NCI-H1694 treated with DMSO at 0.1 percent for 48 hours (cell line): ENCODE data around the gene BCORL1.

Experiments used
- DNase-seq: peaks from one replicate; lab custom pipeline; 2025; lab: John Stamatoyannopoulos, UW

The BCORL1 gene

GRCh38 chrX:130014356-130014755 is 31.9 kb downstream of the BCORL1 start:
- DNase-seq: no peak

DNA sequence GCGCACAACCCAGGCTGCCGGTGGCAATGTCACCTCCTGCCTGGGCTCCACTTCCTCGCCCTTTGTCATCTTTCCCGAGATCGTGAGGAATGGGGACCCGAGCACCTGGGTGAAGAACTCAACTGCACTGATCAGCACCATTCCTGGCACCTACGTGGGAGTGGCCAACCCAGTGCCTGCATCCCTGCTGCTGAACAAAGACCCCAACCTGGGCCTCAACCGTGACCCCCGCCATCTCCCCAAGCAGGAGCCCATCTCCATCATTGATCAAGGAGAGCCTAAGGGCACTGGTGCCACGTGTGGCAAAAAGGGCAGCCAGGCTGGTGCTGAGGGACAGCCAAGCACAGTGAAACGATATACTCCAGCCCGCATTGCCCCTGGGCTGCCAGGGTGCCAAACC is 32.3 kb downstream of the BCORL1 start:
- no peak for DNase-seq

DNA sequence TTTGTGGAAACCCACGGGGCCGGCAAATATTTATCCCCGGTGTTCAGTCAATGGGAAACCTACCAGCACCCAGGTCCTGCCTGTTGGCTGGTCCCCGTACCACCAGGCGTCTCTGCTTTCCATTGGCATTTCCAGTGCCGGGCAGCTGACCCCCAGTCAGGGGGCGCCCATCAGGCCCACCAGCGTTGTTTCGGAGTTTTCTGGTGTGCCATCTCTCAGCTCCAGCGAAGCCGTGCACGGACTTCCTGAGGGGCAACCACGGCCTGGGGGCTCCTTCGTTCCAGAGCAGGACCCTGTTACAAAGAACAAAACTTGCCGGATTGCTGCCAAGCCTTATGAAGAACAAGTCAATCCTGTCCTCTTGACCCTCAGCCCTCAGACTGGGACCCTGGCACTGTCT is 32.7 kb downstream of the BCORL1 start:
- DNase-seq: no peak

DNA sequence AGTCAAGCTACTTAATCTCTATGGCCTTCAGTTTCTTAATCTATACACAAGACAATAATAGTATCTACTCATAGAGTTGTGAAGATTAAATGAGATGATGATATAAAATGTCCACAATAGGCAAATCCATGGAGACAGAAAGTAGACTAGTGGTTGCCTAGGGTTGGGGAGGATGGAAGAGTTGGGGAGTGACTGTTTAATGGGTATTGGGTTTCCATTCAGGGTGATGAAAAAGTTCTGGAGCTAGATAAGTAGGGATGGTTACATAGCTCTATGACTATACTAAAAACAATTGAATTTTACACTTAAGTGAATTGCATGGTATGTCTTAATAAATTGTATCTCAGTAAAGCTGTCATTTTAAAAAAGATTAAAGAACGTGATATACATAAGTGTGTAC is 35.7 kb downstream of the BCORL1 start:
- DNase-seq: no peak

DNA sequence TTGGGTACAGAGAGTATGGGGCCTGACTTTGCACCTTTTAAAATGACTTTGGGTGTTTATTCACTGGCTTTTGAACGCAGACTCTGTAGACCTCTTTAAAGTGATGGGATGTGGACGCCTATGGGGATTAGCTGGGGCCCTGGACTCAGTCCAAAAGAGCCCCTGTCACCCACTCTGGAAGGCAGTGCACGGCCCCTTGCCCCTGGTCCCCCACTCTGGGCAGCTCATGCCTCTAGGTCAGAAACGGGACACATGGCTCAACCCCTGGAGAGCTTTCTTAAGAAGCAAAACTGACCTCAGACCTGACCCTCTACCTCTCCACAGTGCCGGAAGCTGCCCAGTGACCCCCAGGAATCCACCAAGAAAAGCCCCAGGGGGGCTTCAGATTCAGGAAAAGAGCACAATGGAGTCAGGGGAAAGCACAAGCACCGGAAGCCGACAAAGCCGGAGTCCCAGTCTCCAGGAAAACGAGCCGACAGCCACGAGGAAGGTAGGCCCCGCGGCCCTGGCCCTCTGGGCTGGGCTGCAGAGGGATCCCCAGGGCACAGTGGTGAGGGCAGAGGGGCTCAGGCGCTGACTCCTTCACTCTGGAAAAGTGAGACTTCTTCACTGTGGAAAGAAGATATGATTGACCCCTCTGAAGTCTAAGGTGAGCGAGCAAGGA is 38.4 kb downstream of the BCORL1 start:
- DNase-seq: no peak

GRCh38 chrX:130024127-130024526 is 41.7 kb downstream of the BCORL1 start:
- DNase-seq: no peak

GRCh38 chrX:130025256-130025655 is 42.8 kb downstream of the BCORL1 start:
- DNase-seq: no peak

- DNase-seq: no peak
These were observed 45.1 kb downstream of the BCORL1 start for GRCh38 chrX:130027569-130027968.

DNA sequence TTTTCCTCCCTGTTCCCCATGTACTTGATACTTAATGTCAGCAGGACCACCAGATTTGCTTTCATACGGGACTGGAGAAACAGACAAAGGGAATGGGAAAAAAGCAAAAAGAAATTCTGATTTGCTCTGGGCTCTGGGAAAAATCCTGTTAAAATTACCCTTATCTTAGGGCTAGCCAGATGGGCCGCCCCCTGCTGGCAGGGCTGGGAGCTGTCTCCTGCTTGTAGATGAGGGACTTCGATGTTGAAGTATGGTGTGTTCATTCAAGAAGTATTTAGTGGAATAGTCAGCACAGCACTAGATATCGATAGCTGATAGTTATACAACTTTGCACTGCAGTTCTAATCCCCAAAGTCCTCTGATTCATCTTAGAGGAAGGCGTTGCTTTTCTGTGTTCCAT is 45.8 kb downstream of the BCORL1 start:
- DNase-seq: no peak

DNA sequence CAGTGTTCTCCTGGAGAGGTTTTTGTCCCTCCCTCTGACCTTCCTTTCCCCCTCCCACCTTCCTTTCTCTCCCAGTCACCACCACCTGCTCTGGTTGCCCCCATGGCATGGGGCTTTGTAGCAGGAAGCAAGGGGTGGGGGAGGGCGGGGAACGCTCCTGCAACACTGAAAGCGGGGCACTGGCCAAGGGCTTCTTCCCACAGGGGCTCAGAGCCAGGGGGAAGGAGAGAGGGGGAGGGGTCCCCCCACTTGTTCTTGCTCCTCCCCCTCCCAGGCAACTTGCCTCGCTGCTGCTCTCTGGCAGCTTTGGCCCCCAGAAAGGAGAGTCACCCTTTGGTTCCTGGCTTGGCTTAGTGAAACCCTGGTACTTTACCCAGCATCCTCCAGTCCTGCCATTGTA is 48.4 kb downstream of the BCORL1 start:
- no peak for DNase-seq

GRCh38 chrX:130032552-130032951 is 50.1 kb downstream of the BCORL1 start:
- DNase-seq: no peak

DNA sequence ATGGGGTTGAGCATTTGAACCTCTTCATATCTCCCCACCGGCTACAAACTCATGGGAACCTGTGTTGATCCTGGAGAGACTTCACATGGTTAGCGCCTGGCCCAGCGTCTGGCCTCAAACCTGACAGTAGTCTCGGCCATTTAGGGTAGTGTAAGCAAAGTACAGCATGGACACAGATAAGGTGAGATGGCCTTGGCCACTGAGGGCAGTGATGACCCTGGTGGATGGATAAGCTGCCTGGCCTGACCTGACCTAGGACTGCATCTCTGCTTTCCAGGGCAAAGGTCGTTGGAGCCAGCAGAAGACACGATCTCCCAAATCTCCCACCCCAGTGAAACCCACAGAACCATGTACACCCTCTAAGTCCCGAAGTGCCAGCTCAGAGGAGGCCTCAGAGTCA is 51.7 kb downstream of the BCORL1 start:
- no peak for DNase-seq

DNA sequence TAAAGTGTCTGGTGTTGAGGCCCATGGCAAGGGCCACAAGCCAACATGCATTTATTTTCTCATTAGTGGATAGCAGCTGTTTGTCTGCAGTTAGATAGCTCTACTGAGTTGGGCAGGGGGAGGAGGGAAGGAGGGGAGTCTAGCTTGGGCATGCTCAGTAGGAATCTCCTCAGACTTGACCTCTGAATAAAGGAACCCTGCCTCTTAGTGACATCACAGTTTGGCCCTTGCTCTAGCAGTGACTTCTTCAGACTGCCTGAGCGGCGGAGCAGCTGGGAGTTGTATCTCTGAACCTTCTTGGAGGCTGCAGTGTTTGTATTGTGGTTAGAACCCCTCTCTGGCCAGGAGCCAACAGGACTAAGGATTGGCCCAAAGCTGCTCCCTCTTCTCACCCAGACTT is 57.4 kb downstream of the BCORL1 start:
- no peak for DNase-seq

GRCh38 chrX:130047416-130047815 is 65.0 kb downstream of the BCORL1 start:
- DNase-seq: no peak

- DNase-seq: no peak
These were observed 66.3 kb downstream of the BCORL1 start for GRCh38 chrX:130048686-130049222.

DNA sequence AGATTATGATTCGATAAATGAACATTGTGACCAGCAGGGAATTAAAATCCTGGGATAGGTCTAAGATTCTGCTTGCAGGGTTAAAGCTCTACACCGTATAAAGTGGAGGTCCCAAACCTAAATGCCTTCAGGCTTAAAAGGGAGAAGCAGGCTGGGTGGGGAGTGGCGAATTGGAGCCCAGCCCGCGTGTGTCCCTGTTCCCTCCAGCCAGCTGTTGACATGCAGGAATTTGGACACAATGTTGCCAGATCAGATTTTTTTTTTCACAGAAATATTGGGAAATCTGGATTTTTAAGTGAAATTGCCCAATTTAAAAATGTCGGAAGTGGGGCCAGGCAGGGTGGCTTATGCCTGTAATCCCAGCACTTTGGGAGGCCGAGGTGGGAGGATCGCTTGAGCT is 67.4 kb downstream of the BCORL1 start:
- no peak for DNase-seq

GRCh38 chrX:130051176-130051845 is 68.9 kb downstream of the BCORL1 start:
- DNase-seq: no peak

DNA sequence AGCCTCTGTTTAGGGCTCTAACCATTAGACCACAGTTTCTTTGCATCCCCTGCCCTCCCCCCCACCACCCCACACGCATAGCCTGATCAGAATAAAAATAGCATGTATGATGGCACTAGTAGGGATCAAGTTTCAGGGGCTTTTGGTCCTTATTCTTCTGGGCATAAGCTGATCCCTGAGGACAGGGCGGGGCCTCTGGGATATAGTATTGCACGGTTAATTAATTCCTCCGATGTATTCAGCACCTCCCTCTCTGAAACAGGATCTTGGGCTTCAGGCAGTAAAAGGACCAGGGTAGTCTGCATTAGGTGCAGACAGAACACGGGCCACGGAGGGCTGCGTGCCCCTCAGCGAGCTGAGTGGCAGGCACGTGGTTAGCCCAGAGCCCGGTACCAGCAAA is 70.8 kb downstream of the BCORL1 start:
- no peak for DNase-seq

- no peak for DNase-seq
These were observed 72.7 kb downstream of the BCORL1 start for GRCh38 chrX:130055103-130055502.

DNA sequence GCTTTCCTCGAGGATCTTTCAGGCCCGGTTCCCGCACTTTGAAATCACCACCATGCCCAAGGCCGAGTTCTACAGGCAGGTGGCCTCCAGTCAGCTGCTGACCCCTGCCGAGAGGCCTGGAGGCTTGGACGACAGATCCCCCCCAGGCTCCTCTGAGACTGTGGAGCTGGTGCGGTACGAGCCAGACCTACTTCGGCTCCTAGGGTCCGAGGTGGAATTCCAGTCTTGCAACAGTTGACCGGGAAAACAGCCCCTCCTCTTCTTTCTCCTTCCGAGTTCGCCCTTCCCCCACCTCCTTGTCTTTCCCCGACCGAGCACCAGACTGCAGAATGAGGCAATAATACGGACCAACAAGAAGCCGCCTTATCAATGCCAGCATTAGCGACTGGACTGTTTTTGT is 73.5 kb downstream of the BCORL1 start:
- DNase-seq: no peak

- DNase-seq: no peak
These were observed 74.8 kb downstream of the BCORL1 start for GRCh38 chrX:130057209-130057608.

DNA sequence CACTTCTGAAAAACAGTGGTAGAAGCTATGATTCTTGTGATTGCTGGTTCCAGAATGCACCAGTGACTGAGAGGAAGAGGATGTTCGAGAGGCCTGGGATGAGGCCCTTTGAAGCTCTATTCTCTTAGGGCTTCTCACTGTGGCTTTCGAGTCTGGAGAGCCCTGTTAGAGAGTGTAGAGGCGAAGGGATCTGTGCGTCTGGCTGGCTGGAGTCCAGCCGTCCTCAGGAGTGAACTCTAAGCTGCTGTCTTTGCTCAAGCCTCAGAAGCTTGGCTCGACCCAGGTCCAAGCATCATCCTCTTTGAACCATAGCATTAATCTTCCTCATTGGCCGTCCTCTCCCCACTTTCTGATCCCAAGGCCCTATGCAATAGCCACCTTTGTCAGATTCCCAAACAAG is 76.2 kb downstream of the BCORL1 start:
- no peak for DNase-seq

- DNase-seq: peak; percentile 28
These were observed 78.0 kb downstream of the BCORL1 start for GRCh38 chrX:130060122-130061069.
